PC-3 (cell line): ENCODE data around the gene FGD5.

Source experiments
- EZH2 ChIP-seq: fragments of 300-600 bp; sonication (generic); IDR thresholded peaks from one replicate; pipeline ENCODE4 v1.6.1; 2017; ENCODE audit warnings: antibody characterized with exemption, mild to moderate bottlenecking, low read length; ENCODE audit not compliant: unreplicated experiment
- TF ChIP-seq, protein P1 (sequence below): fragments of 300-600 bp; sonication (generic); conservative IDR thresholded peaks from 2 replicates; pipeline ENCODE4 v1.5.1; 2017; ENCODE audit warnings: antibody characterized with exemption, low read depth, mild to moderate bottlenecking, low read length

DNA sequence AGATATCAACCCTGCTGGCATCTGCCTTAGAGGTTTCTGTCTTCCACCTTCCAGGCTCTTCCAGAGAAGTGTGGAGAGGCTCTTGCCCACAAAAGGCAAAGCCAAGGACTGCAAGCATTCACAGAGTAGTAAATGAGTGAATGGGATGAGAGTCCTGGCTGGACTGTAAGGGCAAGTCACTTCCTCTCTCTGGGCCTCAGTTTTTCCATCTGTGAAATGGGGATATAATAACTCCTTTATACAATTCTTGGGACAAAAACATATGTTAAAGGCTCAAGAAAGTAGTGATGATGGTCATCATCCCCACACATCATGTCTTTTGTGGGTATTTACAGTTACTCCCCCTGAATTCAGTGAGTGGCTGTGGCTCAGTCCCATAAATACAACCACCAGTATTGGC, 10.7 kb upstream of the FGD5 start:
- TF ChIP-seq, protein P1, sequence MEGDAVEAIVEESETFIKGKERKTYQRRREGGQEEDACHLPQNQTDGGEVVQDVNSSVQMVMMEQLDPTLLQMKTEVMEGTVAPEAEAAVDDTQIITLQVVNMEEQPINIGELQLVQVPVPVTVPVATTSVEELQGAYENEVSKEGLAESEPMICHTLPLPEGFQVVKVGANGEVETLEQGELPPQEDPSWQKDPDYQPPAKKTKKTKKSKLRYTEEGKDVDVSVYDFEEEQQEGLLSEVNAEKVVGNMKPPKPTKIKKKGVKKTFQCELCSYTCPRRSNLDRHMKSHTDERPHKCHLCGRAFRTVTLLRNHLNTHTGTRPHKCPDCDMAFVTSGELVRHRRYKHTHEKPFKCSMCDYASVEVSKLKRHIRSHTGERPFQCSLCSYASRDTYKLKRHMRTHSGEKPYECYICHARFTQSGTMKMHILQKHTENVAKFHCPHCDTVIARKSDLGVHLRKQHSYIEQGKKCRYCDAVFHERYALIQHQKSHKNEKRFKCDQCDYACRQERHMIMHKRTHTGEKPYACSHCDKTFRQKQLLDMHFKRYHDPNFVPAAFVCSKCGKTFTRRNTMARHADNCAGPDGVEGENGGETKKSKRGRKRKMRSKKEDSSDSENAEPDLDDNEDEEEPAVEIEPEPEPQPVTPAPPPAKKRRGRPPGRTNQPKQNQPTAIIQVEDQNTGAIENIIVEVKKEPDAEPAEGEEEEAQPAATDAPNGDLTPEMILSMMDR, result no peak
- TF ChIP-seq EZH2, result no peak
